ENCODE measurements around the gene MAML3. TPM values are rescaled to one million over a fixed set of nuclear protein-coding genes. Genes with fewer than 3 reads are reported as not detected.

Gene MAML3
- total and polyA plus RNA-seq, 2 of the 13 experiments (the other 11 are each of a cell fraction or from before 2014, with no cell fraction given), result 0.05 to 0.13 TPM

GRCh38 chr4:139674875-139675550 lies 479.0 kb downstream of the MAML3 start:
- Histone ChIP-seq H2AFZ (ENCODE audit: low read length) (no peak overlapping the region), H3K4me2 (ENCODE audit: low read depth, low read length) (peak overlapping the region; percentile 39; the same call in 1 of the 2 replicates), H3K36me3 (replicated peaks in 1 of 2; ENCODE audit: control insufficient read depth in 1 of 2, insufficient read depth in 2 of 2, low read length in 2 of 2) (peaks cover 26 to 75% of the 10 kb centered on the region in 2 experiments), H3K27me3 (ENCODE audit: control insufficient read depth in 1 of 2, insufficient read depth in 2 of 2, low read length in 2 of 2) (no peaks in the 10 kb centered on the region), H3K27ac (ENCODE audit: extremely low read length, insufficient read depth, low read length) (peak overlapping the region; percentile 19), H3K4me3 (replicated peaks in 1 of 3; ENCODE audit: insufficient read depth in 1 of 3, low read depth in 2 of 3, low read length in 3 of 3) (no peak overlapping the region), H3K4me1 (ENCODE audit: insufficient read depth, low read length) (peaks cover 100% of the 10 kb centered on the region), H3K9me3 (ENCODE audit: low read length) (no peaks in the 10 kb centered on the region), H3K9ac (ENCODE audit: insufficient read depth, low read depth, low read length) (no peak overlapping the region), H4K20me1 (ENCODE audit: insufficient read depth, low read length) (peaks cover 93% of the 10 kb centered on the region), H3K79me2 (ENCODE audit: insufficient read depth, low read length) (peaks cover 100% of the 10 kb centered on the region)
- ATAC-seq (no peak), FAIRE-seq (no peak), DNase-seq (ENCODE audit: low spot score) (no peak)
- POLR2A ChIA-PET, result interaction anchor here (2.7 kb wide), 1 partner anchor 9 kb away, joined by 18 read pairs; the partner anchor contains the start of gene MGST2
- intact Hi-C loops (cut with micrococcal nuclease; ENCODE audit: unreplicated experiment) (no loop called here), in situ Hi-C loops (cut with HindIII; ENCODE audit: extremely low pct_ligation_motif_present, low pct_unique_long_range_greater_than_20kb) (no loop called here)
- no TSS peak for BruUV-seq (replicated peaks)
- 91% methylated on average over 10 of the region's 10 CpGs for WGBS (ENCODE audit: low lambda C conversion rate)
- CTCF ChIA-PET (ENCODE audit: low intra/inter-chr PET ratio, low total read pairs), result no interaction called here
- no peak for TF ChIP-seq ZNF232 (CRISPR knock-in tag; IDR thresholded peaks at IDR 0.05; ENCODE audit: borderline replicate concordance)
- TF ChIP-seq RBM22 (optimal IDR thresholded peaks at IDR 0.05; ENCODE audit: low read length), result peak; percentile 42

GRCh38 chr4:139672732-139673131 lies 481.3 kb downstream of the MAML3 start:
- 71% methylated on average over 4 of the region's 4 CpGs for WGBS (ENCODE audit: low lambda C conversion rate)
- H3K4me1 ChIP-seq (ENCODE audit: insufficient read depth, low read length), result peaks cover 100% of the 10 kb centered on the region
- intact Hi-C loops (cut with micrococcal nuclease; ENCODE audit: unreplicated experiment) (no loop called here), in situ Hi-C loops (cut with HindIII; ENCODE audit: extremely low pct_ligation_motif_present, low pct_unique_long_range_greater_than_20kb) (no loop called here)
- peaks cover 100% of the 10 kb centered on the region for H3K79me2 ChIP-seq (ENCODE audit: insufficient read depth, low read length)
- no peaks in the 10 kb centered on the region for H3K9me3 ChIP-seq (ENCODE audit: low read length)
- CTCF ChIA-PET (ENCODE audit: low intra/inter-chr PET ratio, low total read pairs), result no interaction called here
- peak overlapping the region; percentile 33 for H3K4me2 ChIP-seq (ENCODE audit: low read depth, low read length)
- H3K27me3 ChIP-seq (ENCODE audit: control insufficient read depth in 1 of 2, insufficient read depth in 2 of 2, low read length in 2 of 2), result no peaks in the 10 kb centered on the region
- H3K9ac ChIP-seq (ENCODE audit: insufficient read depth, low read depth, low read length), result no peak overlapping the region
- peaks cover 86% of the 10 kb centered on the region for H4K20me1 ChIP-seq (ENCODE audit: insufficient read depth, low read length)
- no peak overlapping the region for H2AFZ ChIP-seq (ENCODE audit: low read length)
- POLR2A ChIA-PET, result interaction anchor here (0.8 kb wide), 1 partner anchor 10 kb away, joined by 4 read pairs; no protein-coding TSS in a partner anchor
- no peak for ATAC-seq
- no peak for FAIRE-seq
- no peak overlapping the region for H3K4me3 ChIP-seq (replicated peaks in 1 of 3; ENCODE audit: insufficient read depth in 1 of 3, low read depth in 2 of 3, low read length in 3 of 3)
- DNase-seq (ENCODE audit: low spot score), result no peak
- peaks cover 17 to 53% of the 10 kb centered on the region in 2 experiments for H3K36me3 ChIP-seq (replicated peaks in 1 of 2; ENCODE audit: control insufficient read depth in 1 of 2, insufficient read depth in 2 of 2, low read length in 2 of 2)
- H3K27ac ChIP-seq (ENCODE audit: extremely low read length, insufficient read depth, low read length), result peak overlapping the region; percentile 30
- no TSS peak for BruUV-seq (replicated peaks)
- no peak for TF ChIP-seq ZSCAN21 (CRISPR knock-in tag; IDR thresholded peaks at IDR 0.05; ENCODE audit: borderline replicate concordance)
- 0 out of 2 replicates have a peak, but pooled peaks have one; percentile 39 for TF ChIP-seq FOXA3 (CRISPR knock-in tag; IDR thresholded peaks at IDR 0.05)
- TF ChIP-seq GATAD2A (CRISPR knock-in tag; IDR thresholded peaks at IDR 0.05), result peak; percentile 51; the same call in 1 of the 2 replicates
- TF ChIP-seq EP300 (IDR thresholded peaks at IDR 0.05; ENCODE audit: low read depth in 2 of 2, low read length in 2 of 2), result 0 out of 4 replicates have a peak, but pooled peaks of 1 of the 2 experiments have one; percentile 16
- TF ChIP-seq EP300 (CRISPR knock-in tag; IDR thresholded peaks at IDR 0.05; ENCODE audit: borderline replicate concordance), result no peak
- 0 out of 2 replicates have a peak, but pooled peaks have one; percentile 62 for TF ChIP-seq ZNF747 (CRISPR knock-in tag; IDR thresholded peaks at IDR 0.05; ENCODE audit: borderline replicate concordance)
- 0 out of 2 replicates have a peak, but pooled peaks have one; percentile 55 for TF ChIP-seq ZNF800 (CRISPR knock-in tag; IDR thresholded peaks at IDR 0.05)
- TF ChIP-seq STAG1 (CRISPR knock-in tag; IDR thresholded peaks at IDR 0.05), result no peak
- no peak for TF ChIP-seq ZSCAN22 (CRISPR knock-in tag; IDR thresholded peaks at IDR 0.05)
- TF ChIP-seq ARID5B (CRISPR knock-in tag; IDR thresholded peaks at IDR 0.05), result 0 out of 2 replicates have a peak, but pooled peaks have one; percentile 37

Measured in HepG2 (cell line).